Lung (tissue), 12 donors: Measurements from ENCODE around the gene CCDC159. TPM values are rescaled to one million over a fixed set of nuclear protein-coding genes. Genes with fewer than 3 reads are reported as not detected.

Experiments used
- ATAC-seq: fragments of 200-7000 bp; cut with Tn5 transposase; one replicate; pipeline ENCODE4 v1.9.1; 2020; ENCODE audit warnings: moderate number of reproducible peaks; ENCODE audit not compliant: insufficient read depth, low FRiP score
- DNase-seq, 3 donors: peaks; one replicate each; pipeline ENCODE4 v3.0.0-alpha.2; 2013 to 2017
- H3K27ac ChIP-seq, 2 donors: one replicate each; pipeline ENCODE4 v1.5.1; 2013; ENCODE audit warnings: mild to moderate bottlenecking in 2 of 2, moderate library complexity in 2 of 2, control low read depth in 1 of 2, inconsistent platforms in 1 of 2, low read depth in 1 of 2, low read length in 1 of 2
- H3K27me3 ChIP-seq, 3 donors: one replicate each; pipeline ENCODE4 v1.5.1; 2013; ENCODE audit warnings: low read length in 2 of 3; ENCODE audit not compliant: control insufficient read depth in 3 of 3, insufficient read depth in 3 of 3
- H3K36me3 ChIP-seq, 4 donors: one replicate each; pipeline ENCODE4 v1.5.1; 2013; ENCODE audit warnings: low read length in 4 of 4, mild to moderate bottlenecking in 1 of 4, moderate library complexity in 1 of 4; ENCODE audit not compliant: control insufficient read depth in 4 of 4, insufficient read depth in 4 of 4
- H3K4me1 ChIP-seq, 5 donors: one replicate each; pipeline ENCODE4 v1.5.1; 2013; ENCODE audit warnings: low read length in 5 of 5, mild to moderate bottlenecking in 2 of 5, moderate library complexity in 1 of 5; ENCODE audit not compliant: control insufficient read depth in 5 of 5, insufficient read depth in 5 of 5
- H3K4me3 ChIP-seq: one replicate; pipeline ENCODE4 v1.5.1; 2013; ENCODE audit warnings: mild to moderate bottlenecking, control low read depth, moderate library complexity
- H3K9ac ChIP-seq, 2 donors: one replicate each; pipeline ENCODE4 v1.5.1; 2013; ENCODE audit warnings: low read length in 2 of 2, control low read depth in 1 of 2; ENCODE audit not compliant: insufficient read depth in 1 of 2
- H3K9me3 ChIP-seq, 4 donors: one replicate each; pipeline ENCODE4 v1.5.1; 2013; ENCODE audit warnings: low read length in 3 of 4, mild to moderate bottlenecking in 1 of 4, moderate library complexity in 1 of 4; ENCODE audit not compliant: control insufficient read depth in 4 of 4, insufficient read depth in 3 of 4
- whole genome bisulfite sequencing, 2 donors: extraction: QIAGEN DNeasy Blood & Tissue Kit; methylation state at CpG; one replicate each; pipeline ENCODE4 v1.1.7; 2013; 5-methylcytosine and 5-hydroxymethylcytosine counted together
- polyA plus RNA-seq, 2 donors: library from polyadenylated mRNA; stranded (reverse); fragments of 200-250 nt; gene quantifications; one replicate each; pipeline ENCODE4 v1.2.1, GENCODE V29; 2013
- total RNA-seq, 2 donors: library from RNA; depleted of rRNA in 1 of 2; stranded (reverse); fragments of >200 nt in 1 of 2; gene quantifications; one replicate each; pipeline ENCODE4 v1.2.1, GENCODE V29; 2014 to 2021
- TF ChIP-seq, protein P1 (sequence below): IDR thresholded peaks from 2 replicates; pipeline ENCODE4 v1.5.1; 2012; ENCODE audit warnings: mild to moderate bottlenecking; ENCODE audit errors: control extremely low read depth, extremely low read depth
- donor health status: control.
- donor health status: control.
- donor health status: Bipolar disorder and iron deficiency.
- donor health status: healthy.
- donor health status: DM: yes; HTN: yes; CAD: no.

CCDC159 gene
- total and polyA plus RNA-seq, 4 donors: 25.8 to 55.2 (median 33.7) TPM

DNA sequence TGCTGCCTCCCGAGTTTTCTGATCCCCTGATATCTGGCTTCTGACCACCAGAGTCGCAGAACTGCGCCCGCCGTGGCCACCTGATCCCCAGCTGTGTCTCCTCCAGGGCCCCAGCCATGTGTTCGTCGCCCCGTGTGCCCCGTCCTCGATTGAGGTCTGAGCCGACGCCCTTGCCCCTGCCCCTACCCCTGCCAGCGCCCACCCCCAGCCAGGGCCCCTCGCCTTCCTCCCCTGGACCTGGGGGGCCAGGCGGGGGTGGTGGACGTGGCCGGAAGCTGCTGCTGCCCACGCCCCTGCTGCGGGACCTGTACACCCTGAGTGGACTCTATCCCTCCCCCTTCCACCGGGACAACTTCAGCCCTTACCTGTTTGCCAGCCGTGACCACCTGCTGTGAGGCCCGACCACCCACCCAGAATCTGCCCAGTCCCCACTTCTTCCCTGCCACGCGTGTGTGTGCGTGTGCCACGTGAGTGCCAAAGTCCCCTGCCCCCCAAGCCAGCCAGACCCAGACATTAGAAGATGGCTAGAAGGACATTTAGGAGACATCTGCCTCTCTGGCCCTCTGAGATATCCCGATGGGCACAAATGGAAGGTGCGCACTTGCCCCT, 18.1 kb downstream of the CCDC159 start:
- TF ChIP-seq, protein P1, sequence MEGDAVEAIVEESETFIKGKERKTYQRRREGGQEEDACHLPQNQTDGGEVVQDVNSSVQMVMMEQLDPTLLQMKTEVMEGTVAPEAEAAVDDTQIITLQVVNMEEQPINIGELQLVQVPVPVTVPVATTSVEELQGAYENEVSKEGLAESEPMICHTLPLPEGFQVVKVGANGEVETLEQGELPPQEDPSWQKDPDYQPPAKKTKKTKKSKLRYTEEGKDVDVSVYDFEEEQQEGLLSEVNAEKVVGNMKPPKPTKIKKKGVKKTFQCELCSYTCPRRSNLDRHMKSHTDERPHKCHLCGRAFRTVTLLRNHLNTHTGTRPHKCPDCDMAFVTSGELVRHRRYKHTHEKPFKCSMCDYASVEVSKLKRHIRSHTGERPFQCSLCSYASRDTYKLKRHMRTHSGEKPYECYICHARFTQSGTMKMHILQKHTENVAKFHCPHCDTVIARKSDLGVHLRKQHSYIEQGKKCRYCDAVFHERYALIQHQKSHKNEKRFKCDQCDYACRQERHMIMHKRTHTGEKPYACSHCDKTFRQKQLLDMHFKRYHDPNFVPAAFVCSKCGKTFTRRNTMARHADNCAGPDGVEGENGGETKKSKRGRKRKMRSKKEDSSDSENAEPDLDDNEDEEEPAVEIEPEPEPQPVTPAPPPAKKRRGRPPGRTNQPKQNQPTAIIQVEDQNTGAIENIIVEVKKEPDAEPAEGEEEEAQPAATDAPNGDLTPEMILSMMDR: no peak
- Histone ChIP-seq H3K4me1 (no peaks in the 10 kb centered on the region), H3K27ac (no peak overlapping the region), H3K9me3 (peaks cover 0 to 1% (median 0%) of the 10 kb centered on the region in 4 donors), H3K4me3 (no peak overlapping the region), H3K27me3 (no peaks in the 10 kb centered on the region), H3K9ac (no peak overlapping the region), H3K36me3 (peaks cover 0 to 41% (median 9%) of the 10 kb centered on the region in 4 donors)
- 94 to 95% methylated on average over 23 to 27 of the region's 28 CpGs for WGBS, 2 donors
- no peak for ATAC-seq
- DNase-seq: no peak

DNA sequence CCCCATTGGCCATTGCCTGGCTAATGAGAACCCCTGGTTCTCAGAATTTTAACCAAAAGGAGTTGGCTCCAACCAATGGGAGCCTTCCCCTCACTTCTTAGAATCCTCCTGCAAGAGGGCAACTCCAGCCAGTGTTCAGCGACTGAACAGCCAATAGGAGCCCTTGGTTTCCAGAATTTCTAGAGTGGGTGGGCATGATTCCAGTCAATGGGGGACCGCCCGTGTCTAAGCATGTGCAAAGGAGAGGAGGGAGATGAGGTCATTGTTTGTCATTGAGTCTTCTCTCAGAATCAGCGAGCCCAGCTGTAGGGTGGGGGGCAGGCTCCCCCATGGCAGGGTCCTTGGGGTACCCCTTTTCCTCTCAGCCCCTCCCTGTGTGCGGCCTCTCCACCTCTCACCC, 18.6 kb downstream of the CCDC159 start:
- Histone ChIP-seq H3K9me3 (peaks cover 0 to 1% (median 0%) of the 10 kb centered on the region in 4 donors), H3K27ac (no peak overlapping the region), H3K4me3 (no peak overlapping the region), H3K9ac (no peak overlapping the region), H3K4me1 (no peaks in the 10 kb centered on the region), H3K36me3 (peaks cover 0 to 36% (median 9%) of the 10 kb centered on the region in 4 donors), H3K27me3 (no peaks in the 10 kb centered on the region)
- TF ChIP-seq, protein P1: no peak
- 80 to 90% methylated on average over 5 of the region's 5 CpGs for WGBS, 2 donors
- ATAC-seq (no peak), DNase-seq (no peak)

GRCh38 chr19:11365557-11366117, 19.3 kb downstream of the CCDC159 start:
- H3K9ac ChIP-seq: no peak overlapping the region
- no peak for DNase-seq
- 90 to 92% methylated on average over 7 of the region's 7 CpGs for WGBS, 2 donors
- peaks cover 0 to 1% (median 0%) of the 10 kb centered on the region in 4 donors for H3K9me3 ChIP-seq
- no peak for ATAC-seq
- no peaks in the 10 kb centered on the region for H3K27me3 ChIP-seq
- no peak overlapping the region for H3K4me3 ChIP-seq
- TF ChIP-seq, protein P1: no peak
- H3K27ac ChIP-seq: no peak overlapping the region
- peaks cover 0 to 36% (median 9%) of the 10 kb centered on the region in 4 donors for H3K36me3 ChIP-seq
- H3K4me1 ChIP-seq: no peaks in the 10 kb centered on the region

GRCh38 chr19:11367528-11367927, 21.2 kb downstream of the CCDC159 start:
- H3K4me3 ChIP-seq: no peak overlapping the region
- WGBS, 2 donors: 66 to 83% methylated on average over 2 of the region's 2 CpGs
- H3K27me3 ChIP-seq: no peaks in the 10 kb centered on the region
- H3K4me1 ChIP-seq: no peaks in the 10 kb centered on the region
- DNase-seq (no peak), ATAC-seq (no peak)
- no peak overlapping the region for H3K9ac ChIP-seq
- H3K27ac ChIP-seq: no peak overlapping the region
- TF ChIP-seq, protein P1: no peak
- peaks cover 0 to 1% (median 0%) of the 10 kb centered on the region in 4 donors for H3K9me3 ChIP-seq
- H3K36me3 ChIP-seq: peaks cover 0 to 26% (median 6%) of the 10 kb centered on the region in 4 donors
